ENCODE results near the gene ZIC2. TPM values are rescaled to one million over a fixed set of nuclear protein-coding genes. Genes with fewer than 3 reads are reported as not detected.

The ZIC2 gene
- total RNA-seq, 2 experiments from 2014 or later: not detected

DNA sequence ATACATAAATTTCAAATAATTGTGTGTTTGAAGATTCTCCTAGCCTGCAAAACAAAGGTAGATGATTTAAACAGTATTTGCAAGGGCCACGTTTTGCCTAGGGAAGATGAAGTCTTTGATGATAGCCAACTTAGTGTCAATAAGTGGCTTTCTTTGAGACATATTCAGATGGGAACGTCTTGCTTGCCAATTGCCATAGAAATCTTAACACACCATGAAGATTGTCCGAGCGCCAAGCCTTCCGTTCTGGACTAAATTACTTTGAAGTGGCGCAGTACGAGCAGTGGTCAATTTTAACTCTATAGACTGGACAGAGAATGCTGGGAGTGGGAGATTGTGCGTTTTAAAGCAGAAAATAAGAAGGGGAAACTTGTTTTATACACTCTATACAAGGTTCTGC is 19.9 kb upstream of the ZIC2 start:
- ChIA-PET POLR2A (no interaction called here), CTCF (no interaction called here)
- H3K9me3 Mint-ChIP-seq (ENCODE audit: insufficient read depth): no peaks in the 10 kb centered on the region
- H3K36me3 Mint-ChIP-seq (ENCODE audit: low read depth): no peaks in the 10 kb centered on the region
- H3K4me3 Mint-ChIP-seq: no peak overlapping the region
- ATAC-seq (no peak), DNase-seq (no peak)
- peaks cover 74% of the 10 kb centered on the region for H3K27me3 Mint-ChIP-seq (ENCODE audit: low read depth)
- H3K4me1 Mint-ChIP-seq (ENCODE audit: low read depth): peaks cover 9% of the 10 kb centered on the region
- no peak overlapping the region for H3K27ac Mint-ChIP-seq

DNA sequence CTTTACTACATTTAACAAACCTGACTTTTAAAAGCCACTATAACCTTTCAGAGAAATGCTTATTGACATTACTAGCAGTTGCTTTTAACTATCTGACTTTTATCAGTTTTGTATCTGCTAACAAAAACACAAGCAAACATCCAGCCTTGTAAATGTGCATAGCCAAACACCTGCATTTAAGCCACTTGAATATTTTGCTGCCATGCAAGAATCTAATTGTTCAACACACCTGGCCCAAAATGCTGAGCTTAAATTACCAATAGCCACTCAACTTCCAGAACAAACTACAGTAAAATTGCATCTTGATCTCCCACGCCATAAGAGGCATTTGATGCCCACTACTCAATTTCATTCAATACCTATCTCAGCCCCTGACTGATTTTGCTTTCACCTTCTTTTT is 19.3 kb upstream of the ZIC2 start:
- POLR2A ChIA-PET: no interaction called here
- CTCF ChIA-PET: no interaction called here
- Mint-ChIP-seq H3K36me3 (ENCODE audit: low read depth) (no peaks in the 10 kb centered on the region), H3K4me3 (no peak overlapping the region), H3K27ac (no peak overlapping the region), H3K9me3 (ENCODE audit: insufficient read depth) (no peaks in the 10 kb centered on the region), H3K4me1 (ENCODE audit: low read depth) (peaks cover 9% of the 10 kb centered on the region), H3K27me3 (ENCODE audit: low read depth) (peaks cover 73% of the 10 kb centered on the region)
- ATAC-seq: no peak
- no peak for DNase-seq

GRCh38 chr13:99963816-99964339 is 17.7 kb upstream of the ZIC2 start:
- POLR2A ChIA-PET: no interaction called here
- Mint-ChIP-seq H3K4me1 (ENCODE audit: low read depth) (peaks cover 9% of the 10 kb centered on the region), H3K27me3 (ENCODE audit: low read depth) (peaks cover 66% of the 10 kb centered on the region), H3K27ac (no peak overlapping the region), H3K4me3 (no peak overlapping the region), H3K36me3 (ENCODE audit: low read depth) (peaks cover 5% of the 10 kb centered on the region), H3K9me3 (ENCODE audit: insufficient read depth) (no peaks in the 10 kb centered on the region)
- ATAC-seq (no peak), DNase-seq (no peak)
- CTCF ChIA-PET: no interaction called here

DNA sequence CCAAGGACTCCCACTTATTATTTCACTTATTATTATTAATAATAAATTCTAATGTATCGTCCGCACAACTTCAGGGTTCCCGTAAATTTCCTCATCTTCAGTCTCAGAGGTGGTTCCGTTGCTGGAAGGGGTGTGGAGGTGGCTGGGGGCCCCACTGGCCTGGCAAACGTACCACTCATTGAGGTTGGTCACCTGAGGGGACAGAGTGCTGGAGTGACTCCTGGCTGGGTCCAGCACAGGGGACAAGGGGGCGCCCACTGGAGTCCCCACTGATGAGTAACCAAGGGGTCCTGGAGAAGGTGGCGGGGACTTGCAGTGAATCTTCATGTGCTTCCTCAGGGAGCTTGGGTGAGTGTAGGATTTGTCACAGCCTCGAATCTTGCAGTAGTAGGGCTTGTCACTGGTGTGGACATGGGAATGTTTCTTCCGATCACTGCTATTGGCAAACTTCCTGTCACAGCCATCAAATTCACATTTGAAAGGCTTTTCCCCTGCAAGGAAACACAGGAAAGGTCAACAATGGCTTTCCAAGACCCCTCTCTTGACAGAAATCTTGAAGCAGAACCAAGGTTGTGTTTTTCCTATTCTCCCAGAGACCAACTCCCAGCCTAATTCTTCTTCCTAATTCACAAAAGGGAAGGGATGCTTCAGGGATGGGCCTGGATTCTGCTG is 16.1 kb upstream of the ZIC2 start:
- peaks cover 11% of the 10 kb centered on the region for H3K36me3 Mint-ChIP-seq (ENCODE audit: low read depth)
- DNase-seq: no peak
- ChIA-PET CTCF (no interaction called here), POLR2A (no interaction called here)
- H3K4me3 Mint-ChIP-seq: no peak overlapping the region
- H3K9me3 Mint-ChIP-seq (ENCODE audit: insufficient read depth): peaks cover 4% of the 10 kb centered on the region
- no peak for ATAC-seq
- H3K27me3 Mint-ChIP-seq (ENCODE audit: low read depth): peaks cover 66% of the 10 kb centered on the region
- H3K4me1 Mint-ChIP-seq (ENCODE audit: low read depth): peaks cover 13% of the 10 kb centered on the region
- H3K27ac Mint-ChIP-seq: no peak overlapping the region

GRCh38 chr13:99966064-99966805 is 15.3 kb upstream of the ZIC2 start:
- no peak for ATAC-seq
- H3K9me3 Mint-ChIP-seq (ENCODE audit: insufficient read depth): peaks cover 4% of the 10 kb centered on the region
- H3K4me3 Mint-ChIP-seq: no peak overlapping the region
- no peak overlapping the region for H3K27ac Mint-ChIP-seq
- H3K27me3 Mint-ChIP-seq (ENCODE audit: low read depth): peaks cover 59% of the 10 kb centered on the region
- DNase-seq: no peak
- H3K36me3 Mint-ChIP-seq (ENCODE audit: low read depth): peaks cover 11% of the 10 kb centered on the region
- ChIA-PET POLR2A (no interaction called here), CTCF (interaction anchor here (1.3 kb wide), 1 partner anchor 309 kb away, joined by 7 read pairs; no protein-coding TSS in a partner anchor)
- H3K4me1 Mint-ChIP-seq (ENCODE audit: low read depth): peaks cover 13% of the 10 kb centered on the region

DNA sequence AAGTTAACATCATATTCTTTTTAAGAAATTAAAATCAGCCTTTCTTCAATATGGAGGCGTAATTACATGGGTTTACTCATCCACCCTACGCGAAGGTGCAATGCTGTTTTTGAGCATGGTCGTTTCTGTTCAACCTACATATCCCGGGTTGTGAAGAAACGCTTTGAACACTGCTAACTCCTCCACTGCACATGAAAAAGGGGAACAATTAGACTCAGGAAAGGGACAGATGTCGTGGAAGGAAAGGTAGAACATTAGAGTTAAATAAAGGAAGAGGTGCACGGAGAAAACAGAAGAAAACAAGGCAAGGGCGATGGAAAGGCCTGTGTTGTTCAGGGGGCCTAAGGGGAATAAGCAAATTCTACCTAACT is 14.1 kb upstream of the ZIC2 start:
- ATAC-seq (no peak), DNase-seq (no peak)
- peaks cover 4% of the 10 kb centered on the region for H3K9me3 Mint-ChIP-seq (ENCODE audit: insufficient read depth)
- H3K27ac Mint-ChIP-seq: peak overlapping the region; percentile 44
- CTCF ChIA-PET: interaction anchor here (1.3 kb wide), 1 partner anchor 310 kb away, joined by 7 read pairs; no protein-coding TSS in a partner anchor
- H3K36me3 Mint-ChIP-seq (ENCODE audit: low read depth): peaks cover 11% of the 10 kb centered on the region
- peak overlapping the region; percentile 15 for H3K4me3 Mint-ChIP-seq
- POLR2A ChIA-PET: no interaction called here
- peaks cover 61% of the 10 kb centered on the region for H3K27me3 Mint-ChIP-seq (ENCODE audit: low read depth)
- H3K4me1 Mint-ChIP-seq (ENCODE audit: low read depth): peaks cover 13% of the 10 kb centered on the region

DNA sequence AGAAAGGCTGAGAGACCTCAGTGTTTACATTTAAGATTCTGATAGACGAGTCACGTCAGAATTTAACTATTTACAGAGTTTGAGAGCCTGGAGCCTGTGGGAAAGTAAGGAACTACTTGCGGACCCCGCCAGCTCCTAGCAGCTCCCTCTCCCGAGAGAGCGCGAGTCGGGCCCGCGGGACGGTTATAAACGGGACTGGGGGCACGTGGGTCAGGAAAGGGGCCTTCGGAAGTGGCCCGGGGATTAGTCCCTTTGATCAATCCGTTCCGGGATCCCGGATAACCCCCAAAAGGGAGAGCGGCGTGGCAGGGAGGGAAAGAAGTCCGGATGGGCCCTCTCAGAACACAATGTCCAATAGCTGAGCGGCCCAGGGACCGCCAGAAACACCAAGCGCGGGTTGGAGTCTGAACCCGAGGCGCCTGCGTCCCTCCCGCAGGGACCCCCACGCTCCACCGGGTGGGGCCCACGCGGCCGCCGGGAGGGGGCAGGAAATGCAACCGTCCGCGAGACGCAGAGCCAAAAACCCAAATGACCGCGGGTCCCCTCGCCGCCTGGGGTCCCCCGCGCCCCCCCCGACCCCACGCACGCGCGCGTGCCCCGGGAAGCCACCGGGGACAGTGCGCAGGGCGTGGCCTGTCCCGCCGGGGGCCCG is 13.6 kb upstream of the ZIC2 start:
- no peak overlapping the region for H3K4me3 Mint-ChIP-seq
- peaks cover 11% of the 10 kb centered on the region for H3K36me3 Mint-ChIP-seq (ENCODE audit: low read depth)
- H3K9me3 Mint-ChIP-seq (ENCODE audit: insufficient read depth): peaks cover 4% of the 10 kb centered on the region
- DNase-seq (no peak), ATAC-seq (no peak)
- peak overlapping the region; percentile 44 for H3K27ac Mint-ChIP-seq
- CTCF ChIA-PET: interaction anchor here (1.3 kb wide), 1 partner anchor 311 kb away, joined by 7 read pairs; no protein-coding TSS in a partner anchor
- H3K4me1 Mint-ChIP-seq (ENCODE audit: low read depth): peaks cover 13% of the 10 kb centered on the region
- H3K27me3 Mint-ChIP-seq (ENCODE audit: low read depth): peaks cover 62% of the 10 kb centered on the region
- POLR2A ChIA-PET: no interaction called here

GRCh38 chr13:99968521-99969452 is 12.8 kb upstream of the ZIC2 start:
- ATAC-seq: no peak
- H3K27ac Mint-ChIP-seq: peak overlapping the region; percentile 82
- peak overlapping the region; percentile 69 for H3K4me3 Mint-ChIP-seq
- peaks cover 4% of the 10 kb centered on the region for H3K9me3 Mint-ChIP-seq (ENCODE audit: insufficient read depth)
- DNase-seq: no peak
- peaks cover 68% of the 10 kb centered on the region for H3K27me3 Mint-ChIP-seq (ENCODE audit: low read depth)
- peaks cover 13% of the 10 kb centered on the region for H3K4me1 Mint-ChIP-seq (ENCODE audit: low read depth)
- ChIA-PET POLR2A (no interaction called here), CTCF (no interaction called here)
- peaks cover 11% of the 10 kb centered on the region for H3K36me3 Mint-ChIP-seq (ENCODE audit: low read depth)

DNA sequence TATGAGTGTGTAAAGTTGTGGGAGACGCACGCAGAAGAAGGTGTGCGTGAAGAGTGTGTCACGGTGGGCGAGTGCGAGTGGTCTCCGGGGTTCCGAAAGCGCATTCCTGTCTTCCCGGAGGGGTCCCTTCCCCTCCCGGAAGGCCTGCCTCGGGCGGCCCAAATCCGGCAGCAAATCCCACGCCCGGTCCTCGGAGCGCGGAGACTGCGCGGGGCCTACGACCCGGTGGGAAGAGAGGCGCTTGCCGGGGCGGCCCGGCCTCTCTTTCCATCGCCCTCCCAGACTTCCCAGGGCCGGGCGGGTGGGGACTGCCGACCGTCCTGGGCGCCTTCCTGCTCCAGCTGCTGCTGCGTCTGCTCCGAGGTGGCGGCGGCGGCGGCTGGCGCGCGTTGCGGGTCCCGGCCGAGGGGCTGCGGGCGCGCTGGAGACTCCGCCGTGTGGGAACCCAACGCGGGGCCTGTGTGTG is 12.1 kb upstream of the ZIC2 start:
- DNase-seq (no peak), ATAC-seq (peak; percentile 13)
- H3K9me3 Mint-ChIP-seq (ENCODE audit: insufficient read depth): peaks cover 4% of the 10 kb centered on the region
- H3K4me1 Mint-ChIP-seq (ENCODE audit: low read depth): peaks cover 13% of the 10 kb centered on the region
- peak overlapping the region; percentile 69 for H3K4me3 Mint-ChIP-seq
- ChIA-PET CTCF (interaction anchor here (1.2 kb wide), 1 partner anchor 313 kb away, joined by 4 read pairs; no protein-coding TSS in a partner anchor), POLR2A (no interaction called here)
- H3K27ac Mint-ChIP-seq: peak overlapping the region; percentile 82
- H3K36me3 Mint-ChIP-seq (ENCODE audit: low read depth): peaks cover 13% of the 10 kb centered on the region
- peaks cover 71% of the 10 kb centered on the region for H3K27me3 Mint-ChIP-seq (ENCODE audit: low read depth)

- Mint-ChIP-seq H3K27me3 (ENCODE audit: low read depth) (peaks cover 74% of the 10 kb centered on the region), H3K4me1 (ENCODE audit: low read depth) (peaks cover 13% of the 10 kb centered on the region), H3K36me3 (ENCODE audit: low read depth) (peaks cover 13% of the 10 kb centered on the region), H3K4me3 (peak overlapping the region; percentile 68), H3K9me3 (ENCODE audit: insufficient read depth) (peaks cover 4% of the 10 kb centered on the region), H3K27ac (peak overlapping the region; percentile 86)
- CTCF ChIA-PET: interaction anchor here (1.2 kb wide), 1 partner anchor 313 kb away, joined by 4 read pairs; no protein-coding TSS in a partner anchor
- POLR2A ChIA-PET: interaction anchor here (1.0 kb wide), 1 partner anchor 13 kb away, joined by 3 read pairs; no protein-coding TSS in a partner anchor
- peak; percentile 43 for ATAC-seq
- peak; percentile 48 for DNase-seq
These were observed 11.5 kb upstream of the ZIC2 start for GRCh38 chr13:99969919-99970650.
